ENCODE data around the gene HUNK. TPM values are rescaled to one million over a fixed set of nuclear protein-coding genes. Genes with fewer than 3 reads are reported as not detected.

HUNK gene
- total RNA-seq, 1 experiment from 2014 or later: 7.0 TPM

- TF ChIP-seq ZNF121 (CRISPR knock-in tag; IDR thresholded peaks at IDR 0.05) (no peak), EMX1 (CRISPR knock-in tag; IDR thresholded peaks at IDR 0.05) (no peak), SMAD4 (CRISPR knock-in tag; IDR thresholded peaks at IDR 0.05) (no peak)
Observed at GRCh38 chr21:31928656-31929055, 55.8 kb downstream of the HUNK start (continued).

GRCh38 chr21:31929548-31929947, 56.7 kb downstream of the HUNK start:
- DNase-seq (ENCODE audit: low spot score) (no peak), ATAC-seq (no peak)
- no peaks in the 10 kb centered on the region for H3K27me3 Mint-ChIP-seq (ENCODE audit: low read depth)
- peaks cover 12% of the 10 kb centered on the region for H3K36me3 Mint-ChIP-seq
- TF ChIP-seq FOXK1 (CRISPR knock-in tag; IDR thresholded peaks at IDR 0.05) (no peak), ZNF416 (CRISPR knock-in tag; IDR thresholded peaks at IDR 0.05) (no peak), CBFB (CRISPR knock-in tag; IDR thresholded peaks at IDR 0.05; ENCODE audit: low read depth) (no peak), NR3C1 (CRISPR knock-in tag; conservative IDR thresholded peaks at IDR 0.05; ENCODE audit: low read depth) (no peak)
- CTCF ChIA-PET: interaction anchor here (0.6 to 1.4 kb wide), 2 partner anchors 55 to 328 kb away, joined by 3 read pairs; no protein-coding TSS in a partner anchor
- H3K4me3 Mint-ChIP-seq: no peak overlapping the region
- POLR2A ChIA-PET: no interaction called here
- H3K4me1 Mint-ChIP-seq: peaks cover 10% of the 10 kb centered on the region
- peaks cover 8% of the 10 kb centered on the region for H3K9me3 Mint-ChIP-seq
- no peak overlapping the region for H3K27ac Mint-ChIP-seq

GRCh38 chr21:31930001-31930400, 57.2 kb downstream of the HUNK start:
- H3K27me3 Mint-ChIP-seq (ENCODE audit: low read depth): no peaks in the 10 kb centered on the region
- H3K9me3 Mint-ChIP-seq: peaks cover 8% of the 10 kb centered on the region
- ATAC-seq (no peak), DNase-seq (ENCODE audit: low spot score) (no peak)
- peaks cover 10% of the 10 kb centered on the region for H3K4me1 Mint-ChIP-seq
- POLR2A ChIA-PET: no interaction called here
- CTCF ChIA-PET: interaction anchor here (0.6 to 1.4 kb wide), 2 partner anchors 56 to 328 kb away, joined by 3 read pairs; no protein-coding TSS in a partner anchor
- H3K27ac Mint-ChIP-seq: no peak overlapping the region
- TF ChIP-seq ZNF425 (CRISPR knock-in tag; conservative IDR thresholded peaks at IDR 0.05): no peak
- no peak for TF ChIP-seq ZNF671 (CRISPR knock-in tag; IDR thresholded peaks at IDR 0.05)
- no peak for TF ChIP-seq STAT6 (CRISPR knock-in tag; conservative IDR thresholded peaks at IDR 0.05; ENCODE audit: low read depth)
- TF ChIP-seq TCF7 (CRISPR knock-in tag; IDR thresholded peaks at IDR 0.05; ENCODE audit: low read depth): no peak
- no peak for TF ChIP-seq MAX (CRISPR knock-in tag; IDR thresholded peaks at IDR 0.05)
- TF ChIP-seq MYBL2 (CRISPR knock-in tag; IDR thresholded peaks at IDR 0.05): no peak
- peaks cover 12% of the 10 kb centered on the region for H3K36me3 Mint-ChIP-seq
- no peak overlapping the region for H3K4me3 Mint-ChIP-seq

- Mint-ChIP-seq H3K27ac (no peak overlapping the region), H3K27me3 (ENCODE audit: low read depth) (no peaks in the 10 kb centered on the region), H3K9me3 (no peaks in the 10 kb centered on the region), H3K36me3 (peaks cover 1% of the 10 kb centered on the region; the same call in 1 of the 2 replicates), H3K4me1 (peaks cover 10% of the 10 kb centered on the region), H3K4me3 (no peak overlapping the region)
- no peak for DNase-seq (ENCODE audit: low spot score)
- no peak for ATAC-seq
- POLR2A ChIA-PET: interaction anchor here (0.7 kb wide), 1 partner anchor 198 kb away, joined by 6 read pairs; no protein-coding TSS in a partner anchor
- CTCF ChIA-PET: interaction anchor here (0.7 to 2.6 kb wide), 4 partner anchors 11 to 146 kb away, joined by 3 to 8 read pairs (median 4); no protein-coding TSS in a partner anchor
- TF ChIP-seq ZNF512 (CRISPR knock-in tag; IDR thresholded peaks at IDR 0.05; ENCODE audit: borderline replicate concordance) (no peak), MLX (CRISPR knock-in tag; IDR thresholded peaks at IDR 0.05) (no peak), CREM (CRISPR knock-in tag; IDR thresholded peaks at IDR 0.05) (no peak), ZBTB43 (CRISPR knock-in tag; IDR thresholded peaks at IDR 0.05) (no peak), ZNF423 (CRISPR knock-in tag; IDR thresholded peaks at IDR 0.05) (no peak), FOXP1 (CRISPR knock-in tag; IDR thresholded peaks at IDR 0.05; ENCODE audit: borderline replicate concordance) (no peak)
Observed at GRCh38 chr21:31931644-31932469, 59.0 kb downstream of the HUNK start.
